Neutrophil (primary cell): ENCODE measurements around the gene ZBED6.

ENCODE experiments used
- H3K27ac ChIP-seq: fragments of 200-600 bp; sonication (generic); 2 replicates; pipeline ENCODE4 v1.5.1; 2016; ENCODE audit warnings: mild to moderate bottlenecking, moderate library complexity
- H3K27me3 ChIP-seq: fragments of 200-600 bp; sonication (generic); 2 replicates; pipeline ENCODE4 v1.6.0; 2016; ENCODE audit warnings: mild to moderate bottlenecking
- H3K36me3 ChIP-seq: fragments of 200-600 bp; sonication (generic); 2 replicates; pipeline ENCODE4 v1.5.1; 2017
- H3K4me1 ChIP-seq, 2 experiments: fragments of 200-600 bp in 1 of 2; sonication (generic) in 1 of 2; 1 replicate in 1 of 2; 2 replicates in 1 of 2; pipeline versions ENCODE4 v1.5.1 to v1.6.1; 2013 to 2016; ENCODE audit warnings: low read depth in 1 of 2, low read length in 1 of 2, mild to moderate bottlenecking in 1 of 2, moderate library complexity in 1 of 2; ENCODE audit not compliant: control insufficient read depth in 1 of 2, insufficient read depth in 1 of 2
- H3K4me3 ChIP-seq, 2 experiments: fragments of 200-600 bp in 1 of 2; sonication (generic) in 1 of 2; 1 replicate in 1 of 2; 2 replicates in 1 of 2; pipeline ENCODE4 v1.5.1; 2013 to 2016; ENCODE audit warnings: low read depth in 1 of 2, low read length in 1 of 2, mild to moderate bottlenecking in 1 of 2, moderate library complexity in 1 of 2
- H3K9me3 ChIP-seq: fragments of 200-600 bp; sonication (generic); 2 replicates; pipeline ENCODE4 v1.5.1; 2016
- TF ChIP-seq, protein P1 (sequence below): fragments of 200-600 bp; sonication (generic); IDR thresholded peaks from 2 replicates; pipeline ENCODE4 v1.5.1; 2016; ENCODE audit warnings: antibody characterized with exemption

The ZBED6 gene

DNA sequence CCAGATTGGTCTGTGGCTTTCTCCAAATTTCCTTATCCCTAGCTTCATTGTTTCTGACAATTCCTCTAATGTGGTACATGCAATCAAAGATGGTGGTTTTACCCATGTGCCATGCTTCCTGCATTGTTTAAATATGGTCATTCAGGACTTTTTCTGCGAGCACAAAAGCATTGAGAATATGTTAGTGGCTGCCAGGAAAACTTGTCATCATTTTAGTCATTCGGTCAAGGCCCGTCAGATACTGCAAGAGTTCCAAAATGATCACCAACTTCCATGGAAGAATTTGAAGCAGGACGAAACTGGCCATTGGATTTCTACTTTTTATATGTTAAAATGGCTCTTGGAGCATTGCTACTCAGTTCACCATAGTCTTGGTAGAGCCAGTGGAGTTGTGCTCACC is 3.7 kb downstream of the ZBED6 start:
- Histone ChIP-seq H3K36me3 (peaks cover 29% of the 10 kb centered on the region), H3K9me3 (no peaks in the 10 kb centered on the region), H3K27me3 (no peaks in the 10 kb centered on the region), H3K4me1 (peaks cover 18 to 21% of the 10 kb centered on the region in 2 experiments), H3K27ac (no peak overlapping the region), H3K4me3 (no peak overlapping the region)
- TF ChIP-seq, protein P1, sequence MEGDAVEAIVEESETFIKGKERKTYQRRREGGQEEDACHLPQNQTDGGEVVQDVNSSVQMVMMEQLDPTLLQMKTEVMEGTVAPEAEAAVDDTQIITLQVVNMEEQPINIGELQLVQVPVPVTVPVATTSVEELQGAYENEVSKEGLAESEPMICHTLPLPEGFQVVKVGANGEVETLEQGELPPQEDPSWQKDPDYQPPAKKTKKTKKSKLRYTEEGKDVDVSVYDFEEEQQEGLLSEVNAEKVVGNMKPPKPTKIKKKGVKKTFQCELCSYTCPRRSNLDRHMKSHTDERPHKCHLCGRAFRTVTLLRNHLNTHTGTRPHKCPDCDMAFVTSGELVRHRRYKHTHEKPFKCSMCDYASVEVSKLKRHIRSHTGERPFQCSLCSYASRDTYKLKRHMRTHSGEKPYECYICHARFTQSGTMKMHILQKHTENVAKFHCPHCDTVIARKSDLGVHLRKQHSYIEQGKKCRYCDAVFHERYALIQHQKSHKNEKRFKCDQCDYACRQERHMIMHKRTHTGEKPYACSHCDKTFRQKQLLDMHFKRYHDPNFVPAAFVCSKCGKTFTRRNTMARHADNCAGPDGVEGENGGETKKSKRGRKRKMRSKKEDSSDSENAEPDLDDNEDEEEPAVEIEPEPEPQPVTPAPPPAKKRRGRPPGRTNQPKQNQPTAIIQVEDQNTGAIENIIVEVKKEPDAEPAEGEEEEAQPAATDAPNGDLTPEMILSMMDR = no peak

DNA sequence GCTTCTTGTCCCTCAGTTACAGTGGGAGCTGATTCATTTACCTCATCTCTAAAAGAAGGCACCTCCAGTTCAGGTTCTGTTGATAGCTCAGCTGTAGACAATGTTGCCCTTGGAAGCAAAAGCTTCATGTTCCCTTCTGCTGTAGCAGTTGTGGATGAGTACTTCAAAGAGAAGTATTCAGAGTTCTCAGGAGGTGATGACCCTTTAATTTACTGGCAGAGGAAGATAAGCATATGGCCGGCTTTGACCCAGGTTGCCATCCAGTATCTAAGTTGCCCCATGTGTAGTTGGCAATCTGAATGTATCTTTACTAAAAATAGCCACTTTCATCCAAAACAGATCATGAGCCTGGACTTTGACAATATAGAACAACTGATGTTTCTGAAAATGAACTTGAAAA is 4.5 kb downstream of the ZBED6 start:
- Histone ChIP-seq H3K27ac (no peak overlapping the region), H3K36me3 (peaks cover 29% of the 10 kb centered on the region), H3K4me1 (peaks cover 15 to 17% of the 10 kb centered on the region in 2 experiments), H3K9me3 (no peaks in the 10 kb centered on the region), H3K27me3 (no peaks in the 10 kb centered on the region), H3K4me3 (no peak overlapping the region)
- TF ChIP-seq, protein P1 = no peak

DNA sequence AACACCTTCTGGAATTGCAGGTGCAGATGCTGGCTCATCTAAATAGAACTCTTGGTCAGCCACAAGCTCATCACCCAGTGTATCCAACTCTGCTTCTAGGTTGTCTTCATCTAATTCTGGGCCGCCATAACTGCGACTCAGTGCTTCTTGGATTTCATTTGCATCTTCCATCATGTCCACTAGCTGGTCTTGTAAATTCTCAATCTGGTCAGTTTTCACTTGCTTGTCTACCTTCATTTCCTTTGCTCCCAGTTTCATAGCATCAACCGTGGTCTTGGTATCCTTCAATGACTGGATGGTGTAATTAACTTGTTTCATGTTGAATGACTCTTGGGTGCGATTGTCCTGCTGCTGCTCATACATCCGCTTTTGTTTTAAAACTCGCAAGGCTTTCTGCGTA is 10.3 kb downstream of the ZBED6 start:
- H3K9me3 ChIP-seq = no peaks in the 10 kb centered on the region
- TF ChIP-seq, protein P1 = no peak
- no peaks in the 10 kb centered on the region for H3K4me1 ChIP-seq
- H3K4me3 ChIP-seq = no peak overlapping the region
- H3K27me3 ChIP-seq = no peaks in the 10 kb centered on the region
- H3K27ac ChIP-seq = no peak overlapping the region
- peaks cover 31% of the 10 kb centered on the region for H3K36me3 ChIP-seq

DNA sequence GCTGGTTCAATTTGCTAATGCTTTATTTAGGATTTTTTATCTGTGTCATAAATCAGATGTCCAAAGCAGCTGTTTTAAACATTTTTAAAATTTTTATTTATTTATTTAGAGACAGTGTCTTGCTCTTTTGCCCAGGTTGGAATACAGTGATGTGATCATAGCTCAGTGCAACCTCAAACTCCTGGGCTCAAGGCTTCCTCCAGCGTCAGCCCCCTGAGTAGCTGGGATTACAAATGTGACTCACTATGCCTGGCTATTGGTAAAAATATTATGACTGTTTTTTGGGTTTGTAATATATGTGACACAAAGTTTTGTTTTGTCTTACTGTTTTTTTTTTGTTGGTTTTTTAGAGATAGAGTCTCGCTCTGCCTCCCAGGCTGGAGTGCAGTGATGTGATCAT is 11.8 kb downstream of the ZBED6 start:
- Histone ChIP-seq H3K4me3 (no peak overlapping the region), H3K36me3 (peaks cover 35% of the 10 kb centered on the region), H3K27ac (no peak overlapping the region), H3K4me1 (no peaks in the 10 kb centered on the region), H3K27me3 (no peaks in the 10 kb centered on the region), H3K9me3 (no peaks in the 10 kb centered on the region)
- TF ChIP-seq, protein P1 = no peak

DNA sequence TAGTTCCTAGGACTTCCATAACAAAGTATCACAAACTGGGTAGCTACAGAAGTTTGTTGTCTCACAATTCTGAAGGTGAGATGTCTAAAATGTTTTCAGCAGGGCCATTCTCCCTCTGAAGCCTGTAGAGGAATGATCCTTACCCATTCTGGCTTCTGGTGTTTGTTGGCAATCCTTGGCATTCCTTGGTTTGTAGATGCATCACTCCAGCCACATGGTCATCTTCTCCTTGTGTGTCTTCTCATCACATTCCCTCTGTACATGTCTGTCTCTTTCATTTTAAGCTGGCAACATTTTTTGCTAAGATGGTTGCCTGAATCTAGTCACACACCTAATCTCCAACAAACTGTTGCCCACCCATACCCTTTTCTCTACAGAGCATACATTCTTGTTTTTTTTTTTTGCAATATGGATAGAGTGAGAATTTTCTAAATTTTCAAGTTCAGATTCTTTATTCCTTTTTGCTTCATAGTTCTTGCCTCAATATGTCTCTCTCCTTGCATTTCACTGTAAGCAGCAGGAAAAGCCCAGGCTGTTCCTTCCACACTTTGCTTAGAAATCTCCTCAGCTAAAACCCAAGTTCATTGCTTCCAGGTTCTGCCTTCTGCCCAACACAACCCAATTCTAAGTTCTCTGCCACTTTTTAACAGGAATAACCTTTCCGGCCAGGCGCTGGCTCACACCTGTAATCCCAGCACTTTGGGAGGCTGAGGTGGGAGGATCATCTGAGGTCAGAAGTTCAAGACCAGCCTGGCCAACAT is 18.3 kb downstream of the ZBED6 start:
- Histone ChIP-seq H3K27me3 (no peaks in the 10 kb centered on the region), H3K36me3 (peaks cover 56% of the 10 kb centered on the region), H3K4me3 (no peak overlapping the region), H3K4me1 (peaks cover 0 to 3% of the 10 kb centered on the region in 2 experiments), H3K27ac (no peak overlapping the region), H3K9me3 (no peaks in the 10 kb centered on the region)
- TF ChIP-seq, protein P1 = no peak
